Stimulated activated CD4-positive, alpha-beta T cell treated with anti-CD3 and anti-CD28 coated beads, Interleukin-2, amount 100 ng/mL, for 48 hours (primary cell): ENCODE data around the gene CBX2.
"Not testable (repeated sequence)": the region's sequence is repeated elsewhere in the genome, so short reads cannot be mapped to it uniquely, and the experiment has no call there.

Source experiments
- DNase-seq, 2 donors: peaks; one replicate each; pipeline ENCODE4 v3.0.0-alpha.2; 2020

Gene CBX2

GRCh38 chr17:79743614-79744013 is 34.3 kb upstream of the CBX2 start:
- no peak for DNase-seq

- DNase-seq: no peak
Observed at GRCh38 chr17:79745641-79746105, 32.3 kb upstream of the CBX2 start.

- DNase-seq: no peak
Observed at GRCh38 chr17:79746889-79747507, 30.9 kb upstream of the CBX2 start.

- no peak for DNase-seq
Observed at GRCh38 chr17:79747508-79748294, 30.2 kb upstream of the CBX2 start.

- no peak for DNase-seq
Observed at GRCh38 chr17:79748295-79749099, 29.5 kb upstream of the CBX2 start.

DNA sequence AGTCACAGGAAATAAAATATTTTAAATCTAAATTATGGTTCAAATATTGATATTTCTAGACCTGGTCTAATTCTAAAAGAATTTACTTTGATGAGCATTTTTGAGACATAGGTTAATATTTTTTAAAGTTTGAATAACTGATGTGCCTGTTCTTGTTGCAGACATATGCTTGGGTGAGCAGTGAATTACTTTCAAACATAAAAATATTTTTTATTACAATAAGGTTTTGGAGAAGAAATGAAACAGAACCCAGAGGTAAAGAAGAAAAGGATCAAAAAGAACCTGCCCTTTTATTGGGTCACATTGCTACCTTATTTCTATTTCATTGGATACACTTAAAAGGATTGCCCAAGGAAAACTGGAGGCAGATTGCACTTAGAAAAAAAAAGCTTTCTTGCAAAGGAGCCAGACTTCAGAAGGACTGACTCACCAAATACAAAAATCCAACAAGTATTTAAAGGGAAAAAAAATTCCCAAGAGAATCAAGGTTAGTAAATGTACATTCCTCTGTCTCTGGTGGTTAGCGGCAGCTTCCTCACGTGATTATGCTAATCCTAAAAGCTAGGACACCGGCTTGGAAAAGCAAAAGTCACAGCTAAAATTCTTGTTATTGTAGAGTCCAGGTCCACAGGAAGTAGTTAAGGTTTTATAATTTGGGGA is 28.7 kb upstream of the CBX2 start:
- no peak for DNase-seq

GRCh38 chr17:79749958-79750357 is 28.0 kb upstream of the CBX2 start:
- DNase-seq: no peak

DNA sequence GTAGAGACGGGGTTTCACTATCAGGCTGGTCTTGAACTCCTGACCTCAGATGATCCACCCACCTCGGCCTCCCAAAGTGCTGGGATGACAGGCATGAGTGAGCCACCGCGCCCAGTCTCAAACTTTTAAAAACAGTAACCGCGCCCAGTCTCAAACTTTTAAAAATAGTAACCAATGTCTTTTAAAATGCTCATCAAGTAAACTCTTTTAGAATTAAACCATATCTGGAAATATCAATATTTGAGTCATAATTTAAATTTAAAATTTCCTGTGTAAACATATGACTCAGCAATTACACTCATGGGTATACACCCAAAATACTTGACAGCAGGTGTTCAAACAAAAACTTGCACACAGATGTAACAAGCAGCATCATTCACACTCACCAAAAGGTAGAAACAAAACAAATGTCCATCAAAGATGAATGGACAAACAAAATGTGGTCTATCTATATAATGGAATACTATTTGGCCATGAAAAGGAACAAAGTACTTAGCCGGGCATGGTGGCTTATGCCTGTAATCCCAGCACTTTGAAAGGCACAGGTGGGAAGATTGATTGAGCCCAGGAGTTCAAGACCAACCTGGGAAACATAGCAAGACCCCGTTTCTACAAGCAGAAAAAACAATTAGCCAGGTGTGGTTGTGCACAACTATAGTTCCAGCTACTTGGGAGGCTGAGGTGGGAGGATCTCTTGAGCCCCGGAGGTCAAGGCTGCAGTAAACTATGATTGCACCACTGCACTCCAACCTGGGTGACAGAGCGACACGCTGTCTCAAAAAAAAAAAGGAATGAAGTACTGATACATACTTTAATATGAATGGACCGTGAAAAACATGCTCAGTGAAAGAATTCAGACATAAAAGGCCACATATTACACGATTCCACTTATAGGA is 27.1 kb upstream of the CBX2 start:
- no peak for DNase-seq

DNA sequence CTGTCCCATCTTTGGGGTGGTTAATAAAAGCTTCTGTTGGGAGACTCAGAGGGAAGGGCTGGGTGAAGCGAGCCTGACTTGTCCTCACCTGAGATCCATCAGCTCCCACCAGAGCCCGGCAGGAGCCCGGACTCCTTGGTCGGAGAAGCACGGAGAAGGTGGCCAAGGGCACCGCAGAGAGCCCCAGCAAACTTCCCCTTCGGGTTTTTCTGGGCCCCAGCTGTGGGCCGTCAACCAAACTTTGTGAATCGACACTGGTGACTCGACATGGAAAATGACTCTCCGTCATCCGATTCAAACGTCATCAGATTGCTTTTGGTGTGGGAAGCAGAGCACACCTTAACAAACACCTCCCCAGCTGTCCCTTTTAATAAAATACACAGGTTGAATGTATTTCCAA is 25.8 kb upstream of the CBX2 start:
- peak; percentile 16 to 23 for DNase-seq

DNA sequence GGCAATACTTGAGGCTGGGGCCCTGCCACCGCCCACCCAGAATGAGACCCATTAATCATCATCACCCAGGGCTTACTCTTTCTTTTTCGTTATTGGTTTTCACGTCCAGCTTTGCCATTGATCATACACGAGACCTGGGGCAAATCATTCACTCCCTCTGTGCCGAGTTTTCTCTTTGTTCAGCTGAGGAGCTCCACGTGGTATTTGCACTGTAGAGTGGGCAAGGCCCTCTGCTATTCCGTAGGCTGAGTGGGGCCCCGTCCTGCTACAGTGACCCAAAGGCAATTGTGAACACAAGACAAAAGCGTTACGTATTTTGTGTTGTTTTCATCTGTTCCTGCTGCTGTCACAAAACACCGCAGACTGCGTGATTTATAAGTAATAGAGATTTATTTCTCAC is 23.6 kb upstream of the CBX2 start:
- no peak for DNase-seq

GRCh38 chr17:79754903-79755302 is 23.0 kb upstream of the CBX2 start:
- not testable (repeated sequence) for DNase-seq

- no peak for DNase-seq
Observed at GRCh38 chr17:79755591-79755990, 22.4 kb upstream of the CBX2 start.

- no peak for DNase-seq
Observed at GRCh38 chr17:79757140-79757745, 20.7 kb upstream of the CBX2 start.

DNA sequence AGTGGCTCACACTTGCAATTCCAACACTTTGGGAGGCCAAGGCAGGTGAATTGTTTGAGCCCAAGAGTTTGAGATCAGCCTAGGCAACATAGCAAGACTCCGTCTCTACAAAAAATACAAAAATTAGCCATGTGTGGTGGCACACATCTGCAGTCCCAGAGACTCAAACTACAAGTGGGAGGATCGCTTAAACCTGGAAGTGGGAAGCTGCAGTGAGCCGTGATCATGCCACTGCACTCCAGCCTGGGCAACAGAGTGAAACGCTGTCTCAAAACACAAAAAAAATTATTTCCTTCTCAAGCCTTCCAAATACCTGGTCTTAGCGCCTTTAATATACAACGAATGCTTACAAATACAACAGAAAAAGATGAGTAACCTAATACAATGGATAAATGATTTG is 19.7 kb upstream of the CBX2 start:
- no peak for DNase-seq

DNA sequence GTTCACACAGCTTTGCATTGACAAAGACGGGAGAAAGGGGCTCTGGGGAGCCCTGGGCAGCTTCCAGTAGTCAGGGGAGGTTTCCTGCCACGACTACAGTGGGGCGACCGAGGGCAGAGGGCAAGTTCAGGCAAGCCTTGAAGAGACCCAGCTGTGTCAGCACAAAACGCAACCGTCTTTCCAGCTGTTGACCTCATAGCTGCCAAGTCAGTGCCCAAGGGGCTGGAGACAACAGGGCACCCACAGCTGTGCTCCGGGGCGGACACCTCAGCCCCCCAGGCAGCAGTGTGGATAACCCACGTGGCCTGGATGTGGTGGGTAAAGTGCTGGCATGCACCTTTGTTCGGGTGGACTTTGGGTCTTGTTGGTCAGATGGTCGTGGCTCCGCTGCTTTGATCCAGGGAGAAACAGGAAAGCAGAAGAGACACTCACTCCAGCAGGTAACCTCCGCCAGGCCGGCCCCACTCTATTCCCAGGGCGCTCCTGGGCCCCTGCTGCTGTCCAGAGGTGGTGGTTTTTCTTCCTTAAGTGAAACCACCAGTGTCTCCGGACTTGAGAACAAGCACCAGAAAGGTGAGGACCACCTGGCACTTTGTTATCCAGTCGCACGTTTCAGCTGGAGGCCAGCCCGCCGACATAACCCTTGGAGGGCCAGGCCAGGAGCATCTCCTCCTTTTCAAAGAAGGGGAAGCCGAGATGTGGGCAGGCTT is 17.6 kb upstream of the CBX2 start:
- DNase-seq: no peak

- no peak for DNase-seq
Observed at GRCh38 chr17:79761894-79762589, 15.9 kb upstream of the CBX2 start.

DNA sequence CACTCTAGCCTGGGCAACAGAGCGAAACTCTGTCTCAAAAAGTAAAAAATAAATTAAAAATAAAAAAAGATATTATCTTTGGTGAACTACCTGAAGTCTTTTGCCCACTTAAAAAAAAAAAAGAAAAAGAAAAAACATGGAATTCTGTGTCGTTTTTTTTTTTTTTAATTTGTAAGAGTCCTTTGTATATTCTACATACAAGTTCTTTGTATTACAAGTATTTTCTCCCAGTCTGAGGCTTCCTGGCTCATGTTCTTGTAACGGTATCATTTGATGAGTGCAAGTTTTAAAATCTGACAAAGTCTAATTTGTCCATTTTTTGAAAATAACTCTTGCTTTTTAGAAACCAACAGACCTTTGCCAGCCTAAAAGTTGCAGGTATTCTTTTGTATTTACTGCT is 12.2 kb upstream of the CBX2 start:
- DNase-seq: no peak

DNA sequence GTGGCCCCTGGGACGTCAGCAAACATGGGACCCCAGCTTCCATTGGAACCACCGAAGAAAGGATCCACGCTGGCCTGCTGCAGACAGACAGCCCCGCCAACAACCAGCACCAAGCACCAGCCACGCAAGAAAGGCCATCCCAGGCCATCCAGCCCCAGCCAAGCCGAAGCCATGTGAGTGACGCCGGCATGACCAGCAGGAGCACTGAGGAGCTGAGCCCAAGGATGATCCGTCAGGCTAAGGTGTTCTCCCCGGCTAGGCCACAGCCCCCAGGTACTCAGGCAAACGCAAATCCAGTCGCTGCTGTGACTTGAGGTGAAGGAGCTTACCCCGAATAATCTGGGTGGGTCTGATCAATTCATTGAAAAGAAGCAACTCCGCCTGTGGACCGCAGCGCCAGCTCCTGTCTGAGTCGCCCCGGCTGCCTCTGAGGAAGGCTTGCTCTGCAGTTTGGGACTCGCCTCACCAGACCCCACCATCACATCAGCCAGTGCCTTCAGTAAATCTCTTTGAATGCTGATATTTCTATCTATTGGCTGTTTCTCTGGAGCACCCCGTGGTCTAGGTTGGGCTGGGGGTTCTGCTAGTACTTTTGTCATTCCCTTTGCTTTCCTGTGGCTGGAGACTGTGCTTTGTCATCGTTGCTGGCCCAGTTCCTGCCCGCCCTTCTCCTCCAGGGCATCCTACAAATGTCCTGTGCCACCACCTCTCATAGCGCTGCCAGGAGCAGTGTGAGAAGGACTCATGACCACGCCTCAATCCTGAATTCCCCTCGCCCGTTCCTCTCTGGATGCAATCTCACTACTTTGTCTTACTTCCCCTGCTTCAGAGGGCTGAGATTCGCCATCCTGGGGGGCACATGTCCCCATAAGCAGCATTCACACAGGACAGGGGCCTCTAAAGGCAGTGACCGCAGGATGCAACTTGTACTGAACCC is 8.1 kb upstream of the CBX2 start:
- DNase-seq: no peak

GRCh38 chr17:79771276-79771675 is 6.7 kb upstream of the CBX2 start:
- DNase-seq: no peak
